ENCODE measurements around the gene NUP50.

Gene NUP50

GRCh38 chr22:45233827-45234226 is 70.1 kb downstream of the NUP50 start:
- no peak for DNase-seq

GRCh38 chr22:45235101-45235777 is 71.5 kb downstream of the NUP50 start:
- DNase-seq = peak; percentile 16

GRCh38 chr22:45235851-45236342 is 72.2 kb downstream of the NUP50 start:
- no peak for DNase-seq

GRCh38 chr22:45237065-45237990 is 73.6 kb downstream of the NUP50 start:
- no peak for DNase-seq

All from CD4-positive, alpha-beta T cell treated with Interleukin-10 for 1 hour (primary cell).